Vagina (tissue), 2 donors: ENCODE data around the gene IKZF4. TPM values are rescaled to one million over a fixed set of nuclear protein-coding genes. Genes with fewer than 3 reads are reported as not detected.

ENCODE experiments used
- DNase-seq, 2 donors: peaks; one replicate each; pipeline ENCODE4 v3.0.0-alpha.2; 2017; ENCODE audit errors: extremely low spot score in 2 of 2
- H3K27ac ChIP-seq: fragments of 200-600 bp; sonication (generic); one replicate; pipeline ENCODE4 v1.5.1; 2019
- H3K27me3 ChIP-seq: fragments of 200-600 bp; sonication (generic); one replicate; pipeline ENCODE4 v1.5.1; 2019
- H3K36me3 ChIP-seq, 2 donors: fragments of 200-600 bp; sonication (generic); one replicate each; pipeline ENCODE4 v1.5.1; 2017 to 2019
- H3K4me1 ChIP-seq: fragments of 200-600 bp; sonication (generic); one replicate; pipeline ENCODE4 v1.5.1; 2019
- H3K4me3 ChIP-seq, 2 donors: fragments of 200-600 bp; sonication (generic); 1 replicate in 1 of 2; 2 replicates in 1 of 2; pipeline ENCODE4 v1.5.1; 2016 to 2019
- H3K9me3 ChIP-seq: fragments of 200-600 bp; sonication (generic); one replicate; pipeline ENCODE4 v1.5.1; 2019
- POLR2A ChIP-seq, 2 donors: fragments of 450-650 bp; IDR thresholded peaks; one replicate each; pipeline ENCODE4 v1.6.1; 2017; ENCODE audit warnings: antibody characterized with exemption in 2 of 2, mild to moderate bottlenecking in 2 of 2, moderate library complexity in 2 of 2
- POLR2AphosphoS5 ChIP-seq, 2 donors: sonication (generic); formaldehyde crosslinking; IDR thresholded peaks; one replicate each; pipeline ENCODE4 v1.9.0; 2017; ENCODE audit warnings: antibody characterized with exemption in 2 of 2, mild to moderate bottlenecking in 2 of 2, low read depth in 1 of 2; ENCODE audit not compliant: insufficient read depth in 1 of 2
- intact Hi-C: fragments of 100-400 bp; cut with DNase I; formaldehyde crosslinking; loops from one replicate; pipeline ENCODE4 v1.15.1; 2023
- total RNA-seq: library from RNA; depleted of rRNA; stranded (reverse); fragments of >200 nt; gene quantifications from one replicate; pipeline ENCODE4 v1.2.3, GENCODE V29; 2016
- TF ChIP-seq, protein P1 (sequence below), 3 experiments: fragments of 450-650 bp in 2 of 3; fragments of 200-600 bp in 1 of 3; sonication (generic) in 1 of 3; IDR thresholded peaks; one replicate each; pipeline ENCODE4 v1.5.1; 2017 to 2019; ENCODE audit warnings: antibody characterized with exemption in 3 of 3, mild to moderate bottlenecking in 2 of 3, moderate library complexity in 2 of 3

The IKZF4 gene
- total RNA-seq, 1 donor from 2014 or later: 4.4 TPM

DNA sequence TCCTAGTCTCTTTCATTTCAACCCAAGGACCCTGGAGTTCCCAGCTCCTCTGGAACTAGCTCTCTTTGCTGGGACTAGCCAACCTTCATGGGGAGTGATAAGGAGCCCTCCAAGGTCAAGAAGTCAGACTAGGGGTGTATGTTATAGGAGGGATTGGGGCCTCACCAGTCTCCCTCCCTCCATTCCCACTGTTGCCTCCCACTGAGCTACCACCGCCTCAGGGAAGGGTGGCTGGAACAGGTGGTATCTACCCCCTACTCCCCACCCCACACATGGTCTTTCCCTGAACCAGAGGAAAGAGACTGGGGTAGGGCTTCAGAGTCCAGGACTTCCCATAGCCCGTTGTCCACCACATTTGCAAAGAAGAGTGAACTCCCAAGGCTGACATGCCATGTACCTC, 61.5 kb downstream of the IKZF4 start:
- H3K27me3 ChIP-seq: no peaks in the 10 kb centered on the region
- H3K27ac ChIP-seq: no peak overlapping the region
- no peak for DNase-seq
- intact Hi-C loops: no loop called here
- H3K9me3 ChIP-seq: no peaks in the 10 kb centered on the region
- no peak overlapping the region for H3K4me3 ChIP-seq
- H3K4me1 ChIP-seq: peaks cover 8% of the 10 kb centered on the region
- no peaks in the 10 kb centered on the region for H3K36me3 ChIP-seq
- TF ChIP-seq, protein P1, sequence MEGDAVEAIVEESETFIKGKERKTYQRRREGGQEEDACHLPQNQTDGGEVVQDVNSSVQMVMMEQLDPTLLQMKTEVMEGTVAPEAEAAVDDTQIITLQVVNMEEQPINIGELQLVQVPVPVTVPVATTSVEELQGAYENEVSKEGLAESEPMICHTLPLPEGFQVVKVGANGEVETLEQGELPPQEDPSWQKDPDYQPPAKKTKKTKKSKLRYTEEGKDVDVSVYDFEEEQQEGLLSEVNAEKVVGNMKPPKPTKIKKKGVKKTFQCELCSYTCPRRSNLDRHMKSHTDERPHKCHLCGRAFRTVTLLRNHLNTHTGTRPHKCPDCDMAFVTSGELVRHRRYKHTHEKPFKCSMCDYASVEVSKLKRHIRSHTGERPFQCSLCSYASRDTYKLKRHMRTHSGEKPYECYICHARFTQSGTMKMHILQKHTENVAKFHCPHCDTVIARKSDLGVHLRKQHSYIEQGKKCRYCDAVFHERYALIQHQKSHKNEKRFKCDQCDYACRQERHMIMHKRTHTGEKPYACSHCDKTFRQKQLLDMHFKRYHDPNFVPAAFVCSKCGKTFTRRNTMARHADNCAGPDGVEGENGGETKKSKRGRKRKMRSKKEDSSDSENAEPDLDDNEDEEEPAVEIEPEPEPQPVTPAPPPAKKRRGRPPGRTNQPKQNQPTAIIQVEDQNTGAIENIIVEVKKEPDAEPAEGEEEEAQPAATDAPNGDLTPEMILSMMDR (IDR thresholded peaks at IDR 0.05): no peak
- no peak for TF ChIP-seq POLR2AphosphoS5 (IDR thresholded peaks at IDR 0.05; ENCODE audit: insufficient read depth in 1 of 2, low read depth in 1 of 2)
- TF ChIP-seq POLR2A (IDR thresholded peaks at IDR 0.05): no peak

DNA sequence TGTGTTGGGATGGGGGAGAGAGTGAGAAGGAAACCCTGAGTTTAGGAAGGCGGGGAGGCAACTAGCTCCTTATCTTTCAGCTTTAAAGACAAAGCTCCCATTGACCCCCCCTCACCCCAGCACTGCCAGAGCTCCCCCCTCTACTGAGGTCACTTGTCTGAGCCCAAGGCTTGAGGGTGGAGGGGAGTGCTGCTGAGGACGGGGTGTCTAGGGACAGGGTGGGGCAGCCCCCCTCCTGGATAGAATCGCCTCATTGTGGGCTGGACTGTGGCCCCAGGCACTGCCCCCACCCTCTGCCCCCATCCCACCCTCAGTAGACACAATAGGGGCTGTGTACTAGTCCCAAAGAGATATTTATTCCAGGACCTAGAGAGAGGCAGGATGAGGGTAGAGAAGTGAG, 62.1 kb downstream of the IKZF4 start:
- no peaks in the 10 kb centered on the region for H3K9me3 ChIP-seq
- DNase-seq: no peak
- no peak overlapping the region for H3K27ac ChIP-seq
- intact Hi-C loops: no loop called here
- no peak overlapping the region for H3K4me3 ChIP-seq
- H3K36me3 ChIP-seq: no peaks in the 10 kb centered on the region
- peaks cover 8% of the 10 kb centered on the region for H3K4me1 ChIP-seq
- TF ChIP-seq POLR2A (IDR thresholded peaks at IDR 0.05) (no peak), POLR2AphosphoS5 (IDR thresholded peaks at IDR 0.05; ENCODE audit: insufficient read depth in 1 of 2, low read depth in 1 of 2) (no peak)
- TF ChIP-seq, protein P1 (IDR thresholded peaks at IDR 0.05): no peak
- H3K27me3 ChIP-seq: no peaks in the 10 kb centered on the region

DNA sequence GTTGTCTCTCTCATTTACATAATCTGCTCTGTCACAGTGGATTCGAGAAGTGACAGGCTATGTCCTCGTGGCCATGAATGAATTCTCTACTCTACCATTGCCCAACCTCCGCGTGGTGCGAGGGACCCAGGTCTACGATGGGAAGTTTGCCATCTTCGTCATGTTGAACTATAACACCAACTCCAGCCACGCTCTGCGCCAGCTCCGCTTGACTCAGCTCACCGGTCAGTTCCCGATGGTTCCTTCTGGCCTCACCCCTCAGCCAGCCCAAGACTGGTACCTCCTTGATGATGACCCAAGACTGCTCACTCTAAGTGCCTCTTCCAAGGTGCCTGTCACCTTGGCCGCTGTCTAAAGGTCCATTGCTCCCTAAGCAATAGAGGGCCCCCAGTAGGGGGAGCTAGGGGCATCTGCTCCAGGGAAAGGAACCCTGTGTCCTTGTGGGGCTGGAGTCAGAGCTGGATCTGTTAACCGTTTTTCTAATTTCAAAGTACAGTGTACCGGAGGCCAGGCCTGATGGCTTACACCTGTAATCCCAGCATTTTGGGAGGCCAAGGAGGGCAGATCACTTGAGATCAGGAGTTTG, 64.2 kb downstream of the IKZF4 start:
- H3K9me3 ChIP-seq: no peaks in the 10 kb centered on the region
- no peak overlapping the region for H3K27ac ChIP-seq
- H3K27me3 ChIP-seq: no peaks in the 10 kb centered on the region
- no peaks in the 10 kb centered on the region for H3K36me3 ChIP-seq
- no peak overlapping the region for H3K4me3 ChIP-seq
- DNase-seq: no peak
- TF ChIP-seq POLR2AphosphoS5 (IDR thresholded peaks at IDR 0.05; ENCODE audit: insufficient read depth in 1 of 2, low read depth in 1 of 2): no peak
- no peak for TF ChIP-seq POLR2A (IDR thresholded peaks at IDR 0.05)
- TF ChIP-seq, protein P1 (IDR thresholded peaks at IDR 0.05): no peak
- intact Hi-C loops: no loop called here
- peaks cover 7% of the 10 kb centered on the region for H3K4me1 ChIP-seq

DNA sequence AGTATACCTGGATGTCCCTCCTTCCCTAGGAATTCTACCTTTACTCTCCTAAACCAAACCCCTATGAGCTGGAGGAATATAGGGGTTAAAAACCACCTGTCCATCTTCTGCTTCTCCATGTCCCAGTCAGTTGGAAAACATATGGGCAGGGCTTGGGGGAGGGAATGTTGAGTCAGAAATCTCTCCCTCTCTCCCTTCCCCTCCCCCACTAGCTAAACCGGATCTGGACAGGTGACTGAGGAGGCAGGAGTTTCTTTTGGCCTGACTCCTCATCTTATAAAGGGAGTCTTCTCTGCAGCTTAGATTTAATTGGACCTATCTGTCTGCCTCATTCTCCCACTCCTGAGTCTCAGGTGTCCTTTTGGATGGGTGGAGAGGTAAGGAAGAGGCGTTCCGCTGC, 65.3 kb downstream of the IKZF4 start:
- intact Hi-C loops: no loop called here
- no peaks in the 10 kb centered on the region for H3K4me1 ChIP-seq
- no peaks in the 10 kb centered on the region for H3K36me3 ChIP-seq
- H3K27me3 ChIP-seq: no peaks in the 10 kb centered on the region
- no peaks in the 10 kb centered on the region for H3K9me3 ChIP-seq
- DNase-seq: no peak
- peak in 1 of 2 donors; percentile 81 for TF ChIP-seq POLR2AphosphoS5 (IDR thresholded peaks at IDR 0.05; ENCODE audit: insufficient read depth in 1 of 2, low read depth in 1 of 2)
- TF ChIP-seq, protein P1 (IDR thresholded peaks at IDR 0.05): no peak
- no peak overlapping the region for H3K4me3 ChIP-seq
- no peak overlapping the region for H3K27ac ChIP-seq

DNA sequence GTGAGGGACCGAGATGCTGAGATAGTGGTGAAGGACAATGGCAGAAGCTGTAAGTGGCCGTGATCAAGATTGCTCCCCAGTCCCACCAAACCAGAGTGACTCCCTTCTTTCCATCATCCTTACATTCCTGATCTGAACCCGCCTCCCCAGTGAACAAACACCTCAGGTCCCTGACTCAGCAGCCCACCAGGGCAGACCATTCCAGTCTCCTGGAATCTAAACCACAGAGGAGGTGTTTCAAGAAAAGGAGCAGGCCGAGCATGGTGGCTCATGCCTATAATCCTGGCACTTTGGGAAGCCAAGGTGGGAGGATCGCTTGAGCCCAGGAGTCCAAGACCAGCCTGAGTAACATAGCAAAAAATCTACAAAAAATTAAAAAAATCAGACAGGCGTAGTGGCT, 65.8 kb downstream of the IKZF4 start:
- H3K9me3 ChIP-seq: no peaks in the 10 kb centered on the region
- H3K27me3 ChIP-seq: no peaks in the 10 kb centered on the region
- H3K36me3 ChIP-seq: no peaks in the 10 kb centered on the region
- no peak overlapping the region for H3K27ac ChIP-seq
- DNase-seq: no peak
- TF ChIP-seq POLR2AphosphoS5 (IDR thresholded peaks at IDR 0.05; ENCODE audit: insufficient read depth in 1 of 2, low read depth in 1 of 2): no peak
- no peak for TF ChIP-seq POLR2A (IDR thresholded peaks at IDR 0.05)
- TF ChIP-seq, protein P1 (IDR thresholded peaks at IDR 0.05): no peak
- no peak overlapping the region for H3K4me3 ChIP-seq
- no peaks in the 10 kb centered on the region for H3K4me1 ChIP-seq
- intact Hi-C loops: no loop called here
